ENCODE results near the gene ANKRD33.

Gene ANKRD33

DNA sequence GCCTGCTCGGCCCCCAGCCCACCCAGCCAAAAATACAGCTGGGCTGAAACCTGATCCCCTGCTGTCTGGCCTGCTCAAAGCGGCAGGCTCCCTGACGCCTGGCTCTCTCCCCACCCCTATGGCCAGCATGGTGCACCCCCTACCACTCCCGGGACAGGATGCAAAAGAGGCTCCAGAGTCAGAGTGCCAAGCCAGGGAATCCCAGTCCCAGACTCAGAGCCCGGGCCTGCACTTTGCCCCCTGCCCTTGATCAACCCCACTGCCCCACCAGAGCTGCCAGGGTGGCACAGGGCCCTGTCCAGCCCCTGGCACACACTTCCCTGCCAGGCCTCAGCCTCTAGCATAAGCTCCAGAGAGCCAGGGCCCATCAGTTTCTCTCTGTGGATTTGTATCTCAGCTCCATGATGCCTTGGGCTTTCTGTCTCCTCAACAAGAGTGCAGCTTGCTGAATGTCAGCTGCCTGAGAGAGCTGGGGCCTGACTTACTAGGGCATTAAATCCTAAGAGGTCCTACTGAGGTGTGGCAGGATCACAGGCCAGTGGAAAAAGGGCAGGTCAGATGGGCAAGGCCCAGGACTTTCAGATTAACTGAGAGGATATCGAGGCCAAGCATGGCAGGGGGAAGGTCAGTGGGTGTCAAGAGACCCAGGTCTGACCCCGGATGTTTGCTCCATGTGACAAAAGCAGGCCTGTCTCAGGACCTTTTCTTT lies 33.3 kb downstream of the ANKRD33 start:
- DNase-seq (ENCODE audit: low spot score): no peak

- no peak for DNase-seq (ENCODE audit: low spot score)
These were observed 34.2 kb downstream of the ANKRD33 start for GRCh38 chr12:51922146-51922545.

- DNase-seq (ENCODE audit: low spot score): peak; percentile 43
These were observed 35.0 kb downstream of the ANKRD33 start for GRCh38 chr12:51922762-51923505.

DNA sequence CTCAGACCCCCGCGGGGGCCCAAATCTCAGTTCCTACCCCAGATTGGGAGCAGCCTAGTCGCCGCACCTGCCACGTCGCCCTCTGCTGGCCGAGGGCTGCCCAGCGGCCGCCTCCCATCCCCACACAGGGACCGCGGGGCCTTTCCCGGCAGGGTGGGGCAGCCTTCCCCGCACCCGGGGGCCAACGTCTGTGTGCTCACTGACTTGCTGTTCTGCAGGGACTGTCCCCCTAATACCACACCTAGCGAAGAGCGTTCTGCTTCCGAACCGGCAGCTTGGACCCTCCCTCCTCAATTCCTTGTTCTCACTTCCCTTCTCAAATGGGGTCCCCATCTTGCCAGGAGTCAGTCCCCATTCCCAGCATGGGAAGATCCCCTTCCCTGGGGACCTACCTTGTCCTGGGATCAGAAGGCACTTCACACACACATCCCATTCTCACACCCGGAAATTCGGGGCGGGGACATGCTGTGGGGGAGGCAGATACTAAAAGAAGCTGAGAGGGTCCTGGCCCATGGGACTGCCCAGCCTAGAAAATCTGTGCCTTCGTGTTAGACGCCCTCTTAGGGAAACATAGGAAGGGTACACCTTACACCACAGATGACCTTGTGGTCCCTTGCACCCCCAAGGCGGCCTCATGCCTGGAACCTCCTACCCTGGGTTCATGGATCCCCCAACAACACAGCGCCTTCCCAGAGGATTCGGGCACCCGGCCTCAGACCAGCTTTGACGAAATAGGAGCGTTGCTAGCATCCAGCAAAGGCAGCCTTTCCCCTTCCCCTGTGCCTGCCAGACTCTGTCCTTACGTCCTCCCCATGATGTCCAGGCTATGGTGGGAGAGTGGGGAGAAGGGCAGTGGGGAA lies 35.8 kb downstream of the ANKRD33 start:
- DNase-seq (ENCODE audit: low spot score): peak; percentile 44

- peak; percentile 58 for DNase-seq (ENCODE audit: low spot score)
These were observed 36.8 kb downstream of the ANKRD33 start for GRCh38 chr12:51924551-51925319.

DNA sequence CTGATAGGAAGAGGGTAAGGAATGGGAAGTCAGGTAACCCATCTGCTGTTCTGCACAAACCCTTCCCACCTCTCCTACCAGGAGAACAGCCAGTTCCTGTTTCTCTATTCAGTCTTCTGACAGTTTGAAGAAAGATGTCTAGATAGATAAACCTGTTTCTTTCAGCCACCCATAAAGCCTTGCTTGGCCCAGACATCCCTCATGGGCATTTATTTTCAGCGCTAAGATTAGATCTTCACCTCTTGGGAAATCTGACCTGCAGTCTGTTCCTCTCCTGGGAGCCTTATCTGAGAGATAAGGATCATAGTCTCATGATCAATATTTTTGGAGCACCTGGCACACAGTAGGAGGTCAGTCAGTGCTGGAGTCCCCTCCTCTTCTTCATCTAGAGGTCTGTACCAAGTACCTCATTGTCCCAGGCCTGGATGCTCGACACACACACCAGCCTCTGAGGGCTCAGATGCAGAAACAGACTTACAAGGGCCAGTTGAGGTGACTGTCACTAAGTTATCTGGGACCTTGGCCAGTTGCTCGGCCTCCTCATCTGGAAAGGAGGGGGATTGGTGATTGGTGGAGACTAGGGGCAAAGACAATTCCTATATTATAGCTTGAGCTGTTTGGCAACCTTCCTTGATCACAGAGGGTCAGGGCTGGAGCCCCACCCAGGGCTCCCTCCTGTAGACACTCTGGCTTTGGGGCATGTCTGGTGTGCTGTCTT lies 37.6 kb downstream of the ANKRD33 start:
- no peak for DNase-seq (ENCODE audit: low spot score)

- DNase-seq (ENCODE audit: low spot score): no peak
These were observed 38.2 kb downstream of the ANKRD33 start for GRCh38 chr12:51926064-51926632.

GRCh38 chr12:51926718-51927117 lies 38.8 kb downstream of the ANKRD33 start:
- DNase-seq (ENCODE audit: low spot score): peak; percentile 72

GRCh38 chr12:51932218-51933076 lies 44.5 kb downstream of the ANKRD33 start:
- DNase-seq (ENCODE audit: low spot score): no peak

DNA sequence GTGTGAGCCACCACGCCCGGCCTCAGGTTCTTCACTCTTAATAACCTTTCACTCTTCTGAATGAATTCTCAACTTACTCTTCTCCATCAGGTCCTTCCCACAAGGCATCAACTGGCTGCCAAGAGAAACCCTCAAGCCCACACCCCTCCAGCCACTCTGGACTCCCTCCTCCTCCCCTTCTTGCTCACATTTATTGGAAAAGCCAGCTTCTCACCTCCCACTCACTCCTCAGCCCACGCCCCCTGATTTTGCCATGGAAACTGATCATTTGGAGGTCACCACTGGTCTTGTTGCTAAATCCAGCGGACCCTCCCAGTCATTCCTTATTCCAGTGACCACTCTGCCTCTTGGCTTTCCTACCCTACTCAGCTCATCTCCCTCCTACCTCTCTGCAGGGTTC lies 46.2 kb downstream of the ANKRD33 start:
- DNase-seq (ENCODE audit: low spot score): no peak

GRCh38 chr12:51937926-51938325 lies 50.0 kb downstream of the ANKRD33 start:
- no peak for DNase-seq (ENCODE audit: low spot score)

DNA sequence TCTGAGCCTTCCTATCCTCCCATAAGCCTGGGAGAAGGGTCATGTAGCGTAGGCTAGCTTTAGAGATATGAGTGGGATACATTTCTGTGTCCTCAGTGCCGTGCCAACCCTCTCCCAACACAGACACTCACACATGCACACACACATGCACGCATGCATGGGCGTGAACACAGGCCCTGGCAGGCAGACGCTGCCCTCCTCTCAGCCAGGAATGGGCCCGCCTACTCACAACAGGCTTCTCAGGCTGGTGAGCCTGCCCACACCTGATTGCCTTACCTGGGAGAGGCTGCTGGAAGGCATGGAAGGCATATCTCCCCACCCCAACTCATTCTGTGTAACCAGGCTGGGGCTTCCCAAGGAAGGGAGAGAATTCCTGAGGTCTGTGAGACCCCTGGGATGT lies 50.8 kb downstream of the ANKRD33 start:
- DNase-seq (ENCODE audit: low spot score): no peak

DNA sequence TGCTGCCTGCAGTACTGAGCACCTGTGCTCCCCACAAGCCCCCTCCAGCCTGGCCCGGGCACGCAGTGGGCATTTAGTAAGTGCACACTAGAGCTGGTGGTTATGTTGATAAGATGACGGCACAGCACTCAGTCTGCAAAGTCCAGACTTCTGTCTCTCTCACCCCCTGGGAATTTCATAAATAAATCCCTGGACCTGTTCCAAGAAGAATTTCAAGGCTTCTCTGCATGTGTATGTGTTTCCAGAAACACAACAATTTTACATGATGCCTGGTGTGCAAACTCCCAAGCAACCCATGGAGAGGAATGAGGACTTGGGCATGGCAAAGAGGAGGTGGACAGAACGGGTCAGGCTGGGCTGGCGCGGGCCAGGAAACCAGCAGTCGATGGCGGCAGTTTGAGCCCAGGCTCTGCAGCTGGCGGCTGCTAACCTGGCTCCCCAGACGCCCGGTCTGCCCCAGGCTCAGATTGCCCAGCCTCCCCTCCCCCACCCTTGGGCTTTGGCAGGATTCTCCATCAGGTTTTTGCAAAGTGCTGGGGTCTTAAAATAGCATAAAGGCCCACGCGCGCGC lies 53.2 kb downstream of the ANKRD33 start:
- DNase-seq (ENCODE audit: low spot score): no peak

Data from NAMALWA (cell line).